PFSK-1 (cell line): ENCODE results near the gene CD83.

Experiments used
- FOXP2 ChIP-seq: optimal IDR thresholded peaks from 2 replicates; pipeline ENCODE3; 2011; ENCODE audit warnings: borderline replicate concordance, control low read depth, inconsistent platforms; ENCODE audit not compliant: insufficient read depth; ENCODE audit errors: extremely low read length, extremely low read depth
- POLR2AphosphoS5 ChIP-seq: IDR thresholded peaks from 2 replicates; pipeline ENCODE4 v1.6.1; 2012; ENCODE audit warnings: low read depth, mild to moderate bottlenecking, control low read depth, low read length, moderate library complexity
- TAF1 ChIP-seq: IDR thresholded peaks from 2 replicates; pipeline ENCODE4 v1.6.1; 2012; ENCODE audit warnings: low read length, control low read depth, borderline replicate concordance; ENCODE audit not compliant: insufficient read depth
- TF ChIP-seq, protein P1 (sequence below), 2 experiments: IDR thresholded peaks; 2 replicates each; pipeline versions ENCODE4 v1.6.1 to v1.8.0; 2011 to 2012; ENCODE audit warnings: low read depth in 2 of 2, low read length in 2 of 2, control low read depth in 1 of 2, inconsistent platforms in 1 of 2, mild to moderate bottlenecking in 1 of 2, moderate library complexity in 1 of 2; ENCODE audit not compliant: insufficient read depth in 1 of 2

DNA sequence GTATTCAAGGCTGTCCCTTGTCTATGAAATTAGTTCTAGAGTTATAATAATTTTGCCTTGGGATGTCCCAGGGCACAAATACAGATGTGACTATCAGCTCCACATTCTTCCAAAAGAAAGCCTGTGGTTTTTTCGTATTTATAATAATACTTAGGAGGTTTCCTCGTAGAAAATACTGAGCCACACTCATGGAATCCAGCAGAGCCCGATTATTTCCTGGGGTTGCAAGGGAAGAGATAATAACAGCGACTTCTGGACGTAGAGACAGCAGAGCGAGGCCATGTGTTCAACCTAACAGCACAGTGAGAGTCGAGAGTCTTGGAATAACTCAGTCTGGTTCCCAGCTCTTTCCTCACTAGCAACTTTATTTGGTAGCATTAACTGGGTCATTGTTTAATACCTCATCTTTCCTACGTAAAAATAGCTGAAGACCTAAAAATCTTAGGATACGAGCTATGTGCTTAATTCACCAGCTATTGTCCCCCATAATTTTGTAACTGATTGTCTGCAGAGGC is 21.2 kb downstream of the CD83 start:
- TF ChIP-seq POLR2AphosphoS5 (no peak), FOXP2 (no peak), TAF1 (no peak)
- TF ChIP-seq, protein P1, sequence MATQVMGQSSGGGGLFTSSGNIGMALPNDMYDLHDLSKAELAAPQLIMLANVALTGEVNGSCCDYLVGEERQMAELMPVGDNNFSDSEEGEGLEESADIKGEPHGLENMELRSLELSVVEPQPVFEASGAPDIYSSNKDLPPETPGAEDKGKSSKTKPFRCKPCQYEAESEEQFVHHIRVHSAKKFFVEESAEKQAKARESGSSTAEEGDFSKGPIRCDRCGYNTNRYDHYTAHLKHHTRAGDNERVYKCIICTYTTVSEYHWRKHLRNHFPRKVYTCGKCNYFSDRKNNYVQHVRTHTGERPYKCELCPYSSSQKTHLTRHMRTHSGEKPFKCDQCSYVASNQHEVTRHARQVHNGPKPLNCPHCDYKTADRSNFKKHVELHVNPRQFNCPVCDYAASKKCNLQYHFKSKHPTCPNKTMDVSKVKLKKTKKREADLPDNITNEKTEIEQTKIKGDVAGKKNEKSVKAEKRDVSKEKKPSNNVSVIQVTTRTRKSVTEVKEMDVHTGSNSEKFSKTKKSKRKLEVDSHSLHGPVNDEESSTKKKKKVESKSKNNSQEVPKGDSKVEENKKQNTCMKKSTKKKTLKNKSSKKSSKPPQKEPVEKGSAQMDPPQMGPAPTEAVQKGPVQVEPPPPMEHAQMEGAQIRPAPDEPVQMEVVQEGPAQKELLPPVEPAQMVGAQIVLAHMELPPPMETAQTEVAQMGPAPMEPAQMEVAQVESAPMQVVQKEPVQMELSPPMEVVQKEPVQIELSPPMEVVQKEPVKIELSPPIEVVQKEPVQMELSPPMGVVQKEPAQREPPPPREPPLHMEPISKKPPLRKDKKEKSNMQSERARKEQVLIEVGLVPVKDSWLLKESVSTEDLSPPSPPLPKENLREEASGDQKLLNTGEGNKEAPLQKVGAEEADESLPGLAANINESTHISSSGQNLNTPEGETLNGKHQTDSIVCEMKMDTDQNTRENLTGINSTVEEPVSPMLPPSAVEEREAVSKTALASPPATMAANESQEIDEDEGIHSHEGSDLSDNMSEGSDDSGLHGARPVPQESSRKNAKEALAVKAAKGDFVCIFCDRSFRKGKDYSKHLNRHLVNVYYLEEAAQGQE (IDR thresholded peaks at IDR 0.05; ENCODE audit: insufficient read depth in 1 of 2, low read depth in 2 of 2, low read length in 2 of 2): no peak
